Spleen (tissue), 11 donors: ENCODE measurements around the gene TSHR. TPM values are rescaled to one million over a fixed set of nuclear protein-coding genes. Genes with fewer than 3 reads are reported as not detected.

Source experiments
- DNase-seq: peaks from one replicate; pipeline ENCODE4 v3.0.0-alpha.2; 2020
- H3K27ac ChIP-seq, 8 donors: fragments of 200-600 bp; sonication (generic) in 7 of 8; 1 replicate in 4 of 8; 2 replicates in 4 of 8; pipeline versions ENCODE4 v1.5.0 to v1.8.0; 2016 to 2021; ENCODE audit warnings: inconsistent platforms in 4 of 8, mild to moderate bottlenecking in 4 of 8, moderate library complexity in 1 of 8
- H3K27me3 ChIP-seq, 7 donors: fragments of 200-600 bp; sonication (generic) in 6 of 7; replicated peaks in 1 of 7; 1 replicate in 4 of 7; 2 replicates in 3 of 7; pipeline versions ENCODE4 v1.5.0 to v1.8.0; 2016 to 2021; ENCODE audit warnings: inconsistent platforms in 3 of 7, mild to moderate bottlenecking in 1 of 7
- H3K36me3 ChIP-seq, 6 donors: fragments of 200-600 bp; sonication (generic) in 5 of 6; 1 replicate in 4 of 6; 2 replicates in 2 of 6; pipeline versions ENCODE4 v1.5.0 to v1.8.0; 2016 to 2021; ENCODE audit warnings: inconsistent platforms in 2 of 6
- H3K4me1 ChIP-seq, 6 donors: fragments of 200-600 bp; sonication (generic) in 5 of 6; 1 replicate in 3 of 6; 2 replicates in 3 of 6; pipeline versions ENCODE4 v1.5.0 to v1.8.0; 2016 to 2021; ENCODE audit warnings: inconsistent platforms in 3 of 6
- H3K4me3 ChIP-seq, 8 donors: fragments of 200-600 bp; sonication (generic) in 7 of 8; 1 replicate in 4 of 8; 2 replicates in 4 of 8; pipeline versions ENCODE4 v1.5.0 to v1.8.0; 2016 to 2021; ENCODE audit warnings: inconsistent platforms in 4 of 8, mild to moderate bottlenecking in 4 of 8, moderate library complexity in 2 of 8
- H3K9me3 ChIP-seq, 8 donors: fragments of 200-600 bp; sonication (generic) in 7 of 8; 1 replicate in 4 of 8; 2 replicates in 4 of 8; pipeline versions ENCODE4 v1.5.0 to v1.8.0; 2016 to 2021; ENCODE audit warnings: inconsistent platforms in 4 of 8
- POLR2A ChIP-seq, 3 donors: fragments of 450-650 bp; IDR thresholded peaks; one replicate each; pipeline ENCODE4 v1.5.1; 2017; ENCODE audit warnings: antibody characterized with exemption in 3 of 3, mild to moderate bottlenecking in 1 of 3
- POLR2AphosphoS5 ChIP-seq, 3 donors: sonication (generic); formaldehyde crosslinking; IDR thresholded peaks; one replicate each; pipeline ENCODE4 v1.5.1; 2017; ENCODE audit warnings: antibody characterized with exemption in 3 of 3
- WGBS, 5 donors: extraction: QIAGEN DNeasy Blood & Tissue Kit in 3 of 5; methylation state at CpG; one replicate each; pipeline versions ENCODE4 v1.1.5 to v1.1.7; 2013 to 2018; 5-methylcytosine and 5-hydroxymethylcytosine counted together
- intact Hi-C: fragments of 100-400 bp; cut with DNase I; formaldehyde crosslinking; loops from one replicate; pipeline ENCODE4 v1.15.0; 2023; ENCODE audit warnings: low total_unique reads
- polyA plus RNA-seq, 3 donors: library from polyadenylated mRNA; stranded (reverse); fragments of 200-250 nt; gene quantifications; one replicate each; pipeline ENCODE4 v1.2.1, GENCODE V29; 2013
- total RNA-seq, 7 donors: library from RNA; depleted of rRNA in 3 of 7; stranded (reverse); fragments of >200 nt in 3 of 7; fragmentation: NEBNext Ultra II Directional in 4 of 7; extraction: Animal tissue kit (Norgen Biotek cat#: 25700) in 4 of 7; gene quantifications; one replicate each; pipeline versions ENCODE4 v1.1.0 to v1.2.1, GENCODE V29; 2016 to 2021
- TF ChIP-seq, protein P1 (sequence below), 11 experiments: fragments of 200-600 bp in 7 of 11; fragments of 450-650 bp in 4 of 11; sonication (generic) in 4 of 11; IDR thresholded peaks in 8 of 11; conservative IDR thresholded peaks in 3 of 11; 1 replicate in 7 of 11; 2 replicates in 4 of 11; pipeline versions ENCODE4 v1.4.0 to v1.8.0; 2016 to 2021; ENCODE audit warnings: antibody characterized with exemption in 11 of 11, inconsistent platforms in 4 of 11, mild to moderate bottlenecking in 1 of 11
- donor health status: healthy with polysubstance abuse.
- donor health status: DM: no; HTN: no; CAD: no; lungs with moderate emphysema.
- donor health status: DM: no; HTN: no; CAD: no.
- donor health status: Bipolar disorder and iron deficiency.
- donor health status: healthy.
- donor health status: DM: no; HTN: no; CAD: no.
- donor health status: DM: yes; HTN: yes; CAD: no.

The TSHR gene
- total and polyA plus RNA-seq, 10 donors = 0.22 to 3.1 (median 0.46) TPM; not detected in 1

GRCh38 chr14:81122326-81122725 is 166.9 kb downstream of the TSHR start:
- 54 to 61% (median 56%) methylated on average over 3 of the region's 3 CpGs for WGBS, 5 donors
- intact Hi-C loops = no loop called here
- TF ChIP-seq POLR2AphosphoS5 (IDR thresholded peaks at IDR 0.05) (no peak), POLR2A (IDR thresholded peaks at IDR 0.05) (no peak)
- TF ChIP-seq, protein P1, sequence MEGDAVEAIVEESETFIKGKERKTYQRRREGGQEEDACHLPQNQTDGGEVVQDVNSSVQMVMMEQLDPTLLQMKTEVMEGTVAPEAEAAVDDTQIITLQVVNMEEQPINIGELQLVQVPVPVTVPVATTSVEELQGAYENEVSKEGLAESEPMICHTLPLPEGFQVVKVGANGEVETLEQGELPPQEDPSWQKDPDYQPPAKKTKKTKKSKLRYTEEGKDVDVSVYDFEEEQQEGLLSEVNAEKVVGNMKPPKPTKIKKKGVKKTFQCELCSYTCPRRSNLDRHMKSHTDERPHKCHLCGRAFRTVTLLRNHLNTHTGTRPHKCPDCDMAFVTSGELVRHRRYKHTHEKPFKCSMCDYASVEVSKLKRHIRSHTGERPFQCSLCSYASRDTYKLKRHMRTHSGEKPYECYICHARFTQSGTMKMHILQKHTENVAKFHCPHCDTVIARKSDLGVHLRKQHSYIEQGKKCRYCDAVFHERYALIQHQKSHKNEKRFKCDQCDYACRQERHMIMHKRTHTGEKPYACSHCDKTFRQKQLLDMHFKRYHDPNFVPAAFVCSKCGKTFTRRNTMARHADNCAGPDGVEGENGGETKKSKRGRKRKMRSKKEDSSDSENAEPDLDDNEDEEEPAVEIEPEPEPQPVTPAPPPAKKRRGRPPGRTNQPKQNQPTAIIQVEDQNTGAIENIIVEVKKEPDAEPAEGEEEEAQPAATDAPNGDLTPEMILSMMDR (IDR thresholded peaks at IDR 0.05 in 8 of 11, conservative IDR thresholded peaks at IDR 0.05 in 3 of 11) = no peak
- no peak for DNase-seq
- Histone ChIP-seq H3K4me3 (no peak overlapping the region), H3K27me3 (no peaks in the 10 kb centered on the region), H3K27ac (peak overlapping the region in 4 of 8 donors; percentile 20 to 70 (median 48)), H3K4me1 (peaks cover 0 to 24% (median 4%) of the 10 kb centered on the region in 6 donors), H3K36me3 (no peaks in the 10 kb centered on the region), H3K9me3 (no peaks in the 10 kb centered on the region)

GRCh38 chr14:81123811-81124210 is 168.4 kb downstream of the TSHR start:
- no peaks in the 10 kb centered on the region for H3K36me3 ChIP-seq
- intact Hi-C loops = no loop called here
- peak overlapping the region in 2 of 8 donors; percentile 66 to 70 for H3K27ac ChIP-seq
- H3K4me1 ChIP-seq = peaks cover 0 to 24% (median 4%) of the 10 kb centered on the region in 6 donors
- H3K9me3 ChIP-seq = no peaks in the 10 kb centered on the region
- DNase-seq = no peak
- H3K27me3 ChIP-seq = no peaks in the 10 kb centered on the region
- no peak for TF ChIP-seq POLR2AphosphoS5 (IDR thresholded peaks at IDR 0.05)
- TF ChIP-seq POLR2A (IDR thresholded peaks at IDR 0.05) = no peak
- TF ChIP-seq, protein P1 (IDR thresholded peaks at IDR 0.05 in 8 of 11, conservative IDR thresholded peaks at IDR 0.05 in 3 of 11) = no peak
- H3K4me3 ChIP-seq = no peak overlapping the region

- DNase-seq = no peak
- Histone ChIP-seq H3K36me3 (no peaks in the 10 kb centered on the region), H3K4me3 (no peak overlapping the region), H3K27ac (no peak overlapping the region), H3K27me3 (no peaks in the 10 kb centered on the region), H3K9me3 (no peaks in the 10 kb centered on the region), H3K4me1 (peaks cover 0 to 24% (median 4%) of the 10 kb centered on the region in 6 donors)
- TF ChIP-seq POLR2A (IDR thresholded peaks at IDR 0.05) (no peak), POLR2AphosphoS5 (IDR thresholded peaks at IDR 0.05) (no peak)
- TF ChIP-seq, protein P1 (IDR thresholded peaks at IDR 0.05 in 8 of 11, conservative IDR thresholded peaks at IDR 0.05 in 3 of 11) = no peak
- WGBS, 5 donors = 61 to 81% (median 65%) methylated on average over 4 of the region's 4 CpGs
- intact Hi-C loops = no loop called here
Measured at GRCh38 chr14:81125536-81125935, 170.1 kb downstream of the TSHR start.

- H3K4me1 ChIP-seq = peaks cover 0 to 11% (median under 1%) of the 10 kb centered on the region in 6 donors
- H3K4me3 ChIP-seq = no peak overlapping the region
- H3K36me3 ChIP-seq = no peaks in the 10 kb centered on the region
- H3K27me3 ChIP-seq = no peaks in the 10 kb centered on the region
- no peaks in the 10 kb centered on the region for H3K9me3 ChIP-seq
- H3K27ac ChIP-seq = peak overlapping the region in 3 of 8 donors; percentile 28 to 48 (median 28)
- WGBS, 5 donors = 45 to 67% (median 57%) methylated on average over 5 of the region's 5 CpGs
- TF ChIP-seq POLR2A (IDR thresholded peaks at IDR 0.05) (no peak), POLR2AphosphoS5 (IDR thresholded peaks at IDR 0.05) (no peak)
- TF ChIP-seq, protein P1 (IDR thresholded peaks at IDR 0.05 in 8 of 11, conservative IDR thresholded peaks at IDR 0.05 in 3 of 11) = no peak
- DNase-seq = no peak
- intact Hi-C loops = no loop called here
Measured at GRCh38 chr14:81127785-81128184, 172.4 kb downstream of the TSHR start.
